GM18951 (cell line): ENCODE measurements around the gene NIPAL3.
"Not testable (repeated sequence)": the region's sequence is repeated elsewhere in the genome, so short reads cannot be mapped to it uniquely, and the experiment has no call there.

Experiments used
- POLR2A ChIP-seq: IDR thresholded peaks from 4 replicates; pipeline ENCODE4 v1.6.1; 2011; ENCODE audit warnings: mild to moderate bottlenecking; ENCODE audit not compliant: insufficient read length, insufficient read depth; ENCODE audit errors: extremely low read depth
- in situ Hi-C: fragments of 300-500 bp; cut with MboI; formaldehyde crosslinking; loops from one replicate; pipeline ENCODE4 v1.12.0; 2022; ENCODE audit warnings: low sequenced_read_pairs, mixed read lengths, inconsistent platforms; ENCODE audit not compliant: unreplicated experiment

The NIPAL3 gene

DNA sequence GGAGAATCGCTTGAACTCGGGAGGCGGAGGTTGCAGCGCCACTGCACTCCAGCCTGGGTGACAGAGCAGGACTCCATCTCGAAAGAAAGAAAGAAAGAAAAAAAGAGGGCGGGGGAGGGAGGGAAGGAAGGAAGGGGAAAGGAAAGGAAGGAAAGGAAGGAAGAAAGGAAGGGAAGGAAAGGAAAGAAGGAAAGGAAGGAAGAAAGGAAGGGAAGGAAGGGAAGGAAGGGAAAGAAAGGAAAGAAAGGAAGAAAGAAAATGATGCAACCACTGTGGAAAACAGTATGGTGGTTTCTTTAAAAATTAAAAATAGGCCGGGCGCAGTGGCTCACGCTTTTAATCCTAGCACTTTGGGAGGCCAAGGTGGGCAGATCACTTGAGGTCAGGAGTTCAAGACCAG, 71.9 kb downstream of the NIPAL3 start:
- no peak for TF ChIP-seq POLR2A
- in situ Hi-C loops: no loop called here

DNA sequence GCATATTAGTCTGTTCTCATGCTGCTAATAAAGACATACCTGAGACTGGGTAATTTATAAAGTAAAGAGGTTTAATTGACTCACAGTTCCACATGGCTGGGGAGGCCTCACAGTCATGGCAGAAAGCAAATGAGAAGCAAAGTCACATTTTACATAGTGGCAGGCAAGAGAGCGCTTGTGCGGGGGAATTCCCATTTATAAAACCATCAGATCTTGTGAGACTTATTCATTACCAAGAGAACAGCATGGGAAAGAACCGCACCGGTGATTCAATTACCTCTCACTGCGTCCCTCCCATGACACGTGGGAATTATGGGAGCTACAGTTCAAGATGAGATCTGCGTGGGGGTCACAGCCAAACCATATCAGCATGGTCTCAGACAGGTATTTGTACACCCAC, 72.6 kb downstream of the NIPAL3 start:
- in situ Hi-C loops: not testable (repeated sequence)

- no peak for TF ChIP-seq POLR2A
- in situ Hi-C loops: no loop called here
Measured at GRCh38 chr1:24489674-24490073, 74.1 kb downstream of the NIPAL3 start.

- no peak for TF ChIP-seq POLR2A
- in situ Hi-C loops: no loop called here
Measured at GRCh38 chr1:24490101-24490781, 74.6 kb downstream of the NIPAL3 start.

- in situ Hi-C loops: no loop called here
- TF ChIP-seq POLR2A: no peak
Measured at GRCh38 chr1:24491577-24492360, 76.2 kb downstream of the NIPAL3 start.

DNA sequence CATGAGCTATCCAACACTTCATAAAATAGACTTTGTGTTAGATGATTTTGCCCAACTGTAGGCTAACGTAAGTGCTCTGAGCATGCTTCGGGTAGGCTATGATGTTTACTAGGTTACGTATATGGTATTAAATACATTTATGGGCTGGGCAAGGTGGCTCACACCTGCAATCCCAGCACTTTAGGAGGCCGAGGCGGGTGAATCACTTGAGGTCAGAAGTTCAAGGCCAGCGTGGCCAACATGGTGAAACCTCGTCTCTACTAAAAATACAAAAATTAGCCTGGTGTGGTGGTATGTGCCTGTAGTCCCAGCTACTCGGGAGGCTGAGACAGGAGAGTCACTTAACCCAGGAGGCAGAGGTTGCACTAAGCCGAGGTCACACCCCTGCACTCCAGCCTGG, 77.3 kb downstream of the NIPAL3 start:
- in situ Hi-C loops: not testable (repeated sequence)

- in situ Hi-C loops: no loop called here
- no peak for TF ChIP-seq POLR2A
Measured at GRCh38 chr1:24493785-24494184, 78.2 kb downstream of the NIPAL3 start.

- TF ChIP-seq POLR2A: no peak
- in situ Hi-C loops: no loop called here
Measured at GRCh38 chr1:24498589-24498988, 83.0 kb downstream of the NIPAL3 start.

- in situ Hi-C loops: no loop called here
- TF ChIP-seq POLR2A: no peak
Measured at GRCh38 chr1:24500448-24501048, 84.9 kb downstream of the NIPAL3 start.

DNA sequence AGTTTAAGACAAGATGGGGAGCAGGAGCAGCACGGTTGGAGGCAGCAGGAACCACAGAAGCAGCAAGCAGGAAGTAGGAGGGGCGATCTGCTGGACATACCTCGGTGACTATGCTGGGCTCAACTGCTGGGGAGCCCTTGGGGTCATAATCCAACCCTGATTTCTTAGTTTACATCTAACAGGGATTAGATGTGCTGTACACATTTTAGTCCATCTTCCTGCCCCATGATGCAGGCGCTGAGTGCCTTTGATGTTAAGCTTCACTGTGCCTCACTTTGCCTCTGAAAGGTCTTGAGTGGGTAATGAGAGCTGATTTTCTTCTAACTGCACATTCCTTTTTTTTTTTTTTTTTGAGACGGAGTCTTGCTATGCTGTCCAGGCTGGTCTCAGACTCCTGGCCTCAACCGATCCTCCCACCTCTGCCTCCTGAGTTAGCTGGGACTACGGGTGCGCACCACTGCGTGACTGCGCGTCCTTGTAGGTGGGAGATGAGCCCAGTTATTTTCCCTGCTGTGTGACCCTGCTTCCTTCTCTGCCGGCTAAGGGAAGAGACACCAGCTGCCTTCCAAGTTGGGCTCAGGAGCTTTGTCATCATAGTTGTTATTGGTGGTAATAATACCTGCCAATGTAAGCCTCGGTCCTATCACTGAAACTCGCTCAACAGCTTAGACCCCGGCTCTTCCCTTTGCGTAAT, 85.9 kb downstream of the NIPAL3 start:
- in situ Hi-C loops: no loop called here
- TF ChIP-seq POLR2A: no peak

DNA sequence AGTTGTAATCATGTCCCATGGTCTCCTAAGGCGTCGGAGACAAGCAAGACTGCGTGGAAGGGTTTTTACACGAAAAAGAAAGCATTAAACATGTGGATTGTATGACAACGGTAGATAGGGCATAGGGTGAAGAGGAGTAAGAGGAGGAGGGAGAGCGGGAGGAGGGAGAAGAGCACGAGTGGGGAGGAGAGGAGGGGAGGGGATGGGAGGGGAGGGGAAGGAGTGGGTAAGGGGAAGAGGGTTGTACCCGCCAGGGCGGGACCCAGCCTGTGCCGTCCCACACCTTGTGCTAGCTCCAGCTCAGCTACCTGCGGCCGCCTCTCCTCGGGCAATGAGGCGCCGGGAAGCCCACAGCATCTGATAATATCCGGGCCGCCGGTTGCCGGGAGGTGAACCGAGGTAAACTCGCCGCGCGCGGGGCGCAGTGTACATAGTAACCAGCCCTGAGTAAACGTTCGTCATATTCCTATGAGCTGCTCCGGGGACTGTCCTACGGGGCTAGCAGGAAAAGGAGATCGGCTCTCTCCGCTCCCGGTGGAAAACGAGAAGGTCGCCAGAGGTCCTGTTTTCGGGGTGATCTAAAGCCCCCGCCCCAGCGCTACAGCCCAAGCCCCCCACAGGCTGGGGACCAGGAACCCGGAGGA, 86.6 kb downstream of the NIPAL3 start:
- TF ChIP-seq POLR2A: no peak
- in situ Hi-C loops: no loop called here

DNA sequence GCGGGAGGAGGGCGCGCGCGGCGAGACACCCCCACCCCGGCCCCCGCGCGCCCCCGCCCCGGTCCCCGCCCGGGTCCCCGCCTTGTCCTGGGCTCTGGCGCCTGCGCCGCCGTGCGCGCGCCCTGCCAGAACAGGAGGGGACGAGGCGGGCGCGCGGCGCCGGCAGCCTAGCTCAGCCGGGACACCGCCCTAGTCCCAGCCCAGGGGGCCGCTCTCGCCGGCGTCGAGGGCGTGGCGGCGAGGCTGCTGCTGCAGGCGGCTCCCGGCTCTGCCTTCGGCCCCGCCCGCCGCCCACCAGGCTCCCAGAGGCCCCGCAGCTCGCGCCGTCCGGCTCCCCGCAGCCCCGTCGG, 87.1 kb downstream of the NIPAL3 start, which contains the start of gene RCAN3:
Gene RCAN3, plus strand, starts transcription at position 128 of the 350 bp plus-strand sequence. CDS start 11,537 bp downstream, outside the sequence.
- in situ Hi-C loops: no loop called here
- TF ChIP-seq POLR2A: no peak

DNA sequence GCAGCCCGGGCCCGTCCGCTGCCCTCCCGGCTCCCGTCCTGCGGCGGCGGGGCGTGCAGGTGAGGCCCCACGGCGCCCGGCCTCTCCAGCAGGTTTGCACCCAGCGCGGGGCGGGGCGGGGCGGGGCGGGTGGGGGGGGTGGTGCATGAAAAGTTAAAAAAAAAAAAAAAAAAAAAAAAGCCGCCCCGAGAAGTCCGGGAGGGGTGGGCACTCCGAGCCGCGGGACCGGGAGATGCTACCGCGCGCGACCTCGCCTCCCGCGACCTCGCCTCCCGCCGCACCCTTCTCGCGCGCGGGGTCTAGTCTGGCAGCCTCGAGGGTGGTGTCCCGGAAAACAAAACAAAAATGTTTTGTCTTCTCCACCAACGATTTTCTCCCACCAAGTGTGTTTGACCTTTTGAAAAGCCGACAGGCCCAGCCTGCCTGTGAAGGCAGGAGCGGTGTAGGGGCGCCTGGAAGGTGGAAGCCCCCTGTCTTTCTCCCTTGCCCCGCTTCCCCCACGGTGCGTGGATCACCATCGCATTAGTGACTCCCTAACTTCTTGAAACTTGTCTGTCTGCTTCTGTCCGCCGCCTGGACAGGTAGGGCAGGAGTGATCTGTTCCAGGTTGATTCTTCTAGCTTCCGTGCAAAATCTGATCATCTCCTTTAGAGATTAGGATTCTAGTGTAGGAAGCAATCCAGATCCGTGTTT, 87.6 kb downstream of the NIPAL3 start:
- in situ Hi-C loops: no loop called here
- TF ChIP-seq POLR2A: no peak
